Transverse colon (tissue), 4 donors: Measurements from ENCODE around the gene HPSE2. TPM values are rescaled to one million over a fixed set of nuclear protein-coding genes. Genes with fewer than 3 reads are reported as not detected.

ENCODE experiments used
- DNase-seq: peaks from one replicate; pipeline ENCODE4 v3.0.0-alpha.2; 2019
- H3K27ac ChIP-seq, 4 donors: fragments of 200-600 bp; sonication (generic); 2 replicates each; pipeline ENCODE4 v1.5.1; 2016 to 2018; ENCODE audit warnings: inconsistent platforms in 4 of 4
- H3K27me3 ChIP-seq: fragments of 200-600 bp; sonication (generic); 2 replicates; pipeline ENCODE4 v1.5.1; 2017; ENCODE audit warnings: inconsistent platforms
- H3K36me3 ChIP-seq, 4 donors: fragments of 200-600 bp; sonication (generic); 2 replicates each; pipeline ENCODE4 v1.5.1; 2017 to 2019; ENCODE audit warnings: inconsistent platforms in 4 of 4
- H3K4me1 ChIP-seq, 4 donors: fragments of 200-600 bp; sonication (generic); 2 replicates each; pipeline ENCODE4 v1.5.1; 2017 to 2020; ENCODE audit warnings: inconsistent platforms in 4 of 4
- H3K4me3 ChIP-seq, 4 donors: fragments of 200-600 bp; sonication (generic); 1 replicate in 1 of 4; 2 replicates in 3 of 4; pipeline versions ENCODE4 v1.5.1 to v1.6.1; 2017 to 2019; ENCODE audit warnings: inconsistent platforms in 4 of 4
- H3K9me3 ChIP-seq, 2 donors: fragments of 200-600 bp; sonication (generic); 2 replicates each; pipeline ENCODE4 v1.5.1; 2017 to 2019; ENCODE audit warnings: inconsistent platforms in 2 of 2
- EP300 ChIP-seq: sonication (generic); formaldehyde crosslinking; IDR thresholded peaks from one replicate; pipeline ENCODE4 v1.6.1; 2017; ENCODE audit warnings: antibody characterized with exemption, low read depth
- POLR2A ChIP-seq: fragments of 450-650 bp; IDR thresholded peaks from one replicate; pipeline ENCODE4 v1.6.1; 2016; ENCODE audit warnings: antibody characterized with exemption, mild to moderate bottlenecking, moderate library complexity
- POLR2AphosphoS5 ChIP-seq, 3 donors: sonication (generic); formaldehyde crosslinking; IDR thresholded peaks; one replicate each; pipeline ENCODE4 v1.6.1; 2016; ENCODE audit warnings: antibody characterized with exemption in 3 of 3
- WGBS, 2 donors: methylation state at CpG; one replicate each; pipeline ENCODE4 v1.1.5; 2018; ENCODE audit warnings: low coverage in 1 of 2; 5-methylcytosine and 5-hydroxymethylcytosine counted together
- in situ Hi-C, 4 donors: fragments of 200-750 bp; cut with MboI; loops; one replicate each; pipeline versions ENCODE4 v1.15.0 to v1.15.1; 2017; ENCODE audit warnings: low sequenced_read_pairs in 3 of 4, low pct_ligation_motif_present in 1 of 4, low pct_unique_long_range_greater_than_20kb in 1 of 4
- intact Hi-C: fragments of 100-400 bp; cut with DNase I; formaldehyde crosslinking; loops from one replicate; pipeline ENCODE4 v1.15.1; 2023; ENCODE audit warnings: low total_unique reads
- total RNA-seq, 4 donors: library from RNA; depleted of rRNA; stranded (reverse); fragments of >200 nt; gene quantifications; one replicate each; pipeline ENCODE4 v1.1.0, GENCODE V29; 2016
- TF ChIP-seq, protein P1 (sequence below), 5 experiments: fragments of 200-600 bp in 3 of 5; fragments of 450-650 bp in 2 of 5; sonication (generic) in 3 of 5; IDR thresholded peaks; 1 replicate in 2 of 5; 2 replicates in 3 of 5; pipeline ENCODE4 v1.5.1; 2016 to 2017; ENCODE audit warnings: antibody characterized with exemption in 5 of 5, inconsistent platforms in 3 of 5, mild to moderate bottlenecking in 2 of 5, moderate library complexity in 1 of 5

The HPSE2 gene
- total RNA-seq, 4 donors from 2014 or later, result 2.2 to 3.0 TPM; not detected in 2

DNA sequence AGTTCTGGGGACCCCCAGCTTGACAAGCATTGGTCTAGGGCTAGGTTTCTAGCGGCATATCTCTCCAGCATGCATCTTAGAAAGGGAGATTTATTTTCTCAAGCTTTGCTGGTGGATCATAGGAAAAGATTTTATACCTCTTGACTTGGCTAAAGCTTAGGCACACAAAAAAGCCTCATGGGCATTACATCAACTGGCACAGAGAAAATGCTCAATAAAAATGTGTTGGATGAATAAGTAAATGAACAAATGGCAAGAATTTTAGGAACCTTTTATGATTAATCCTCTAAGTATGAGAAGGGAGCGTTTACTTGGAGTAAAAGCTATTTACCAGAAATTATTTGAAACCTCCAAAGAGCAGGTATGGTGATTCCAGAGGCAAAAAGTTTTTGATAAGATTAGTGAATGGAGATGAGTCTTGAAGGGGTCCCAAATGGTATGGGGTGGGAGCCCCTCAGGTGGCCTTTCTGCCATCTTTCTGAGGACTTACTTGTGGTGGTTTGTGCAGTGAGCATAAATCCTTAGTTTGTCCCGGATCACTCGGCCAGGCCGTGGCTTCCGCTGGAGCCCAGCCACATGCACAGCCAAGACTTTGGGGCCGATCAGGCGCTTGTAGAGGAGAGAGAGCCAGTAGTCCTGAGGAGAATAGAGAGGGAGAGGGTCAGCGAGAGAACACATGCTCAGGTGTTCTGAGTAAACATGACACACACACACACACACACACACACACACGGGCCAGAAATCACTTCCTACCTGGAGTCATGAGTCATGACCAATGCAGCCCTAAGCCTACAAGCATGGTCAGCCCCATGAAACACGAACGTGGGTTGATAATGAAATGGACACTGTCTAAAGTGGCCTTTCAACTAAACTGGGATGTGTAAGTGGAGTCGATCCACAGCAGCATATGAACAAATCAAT is 745.8 kb downstream of the HPSE2 start:
- Histone ChIP-seq H3K27ac (no peak overlapping the region), H3K4me1 (no peaks in the 10 kb centered on the region), H3K9me3 (peaks cover under 1 to 1% of the 10 kb centered on the region in 2 donors), H3K27me3 (no peaks in the 10 kb centered on the region), H3K36me3 (no peaks in the 10 kb centered on the region), H3K4me3 (no peak overlapping the region)
- 77 to 84% methylated on average over 4 to 13 of the region's 13 CpGs for WGBS, 2 donors
- in situ Hi-C loops (no loop called here), intact Hi-C loops (no loop called here)
- DNase-seq, result no peak
- no peak for TF ChIP-seq POLR2A
- TF ChIP-seq, protein P1, sequence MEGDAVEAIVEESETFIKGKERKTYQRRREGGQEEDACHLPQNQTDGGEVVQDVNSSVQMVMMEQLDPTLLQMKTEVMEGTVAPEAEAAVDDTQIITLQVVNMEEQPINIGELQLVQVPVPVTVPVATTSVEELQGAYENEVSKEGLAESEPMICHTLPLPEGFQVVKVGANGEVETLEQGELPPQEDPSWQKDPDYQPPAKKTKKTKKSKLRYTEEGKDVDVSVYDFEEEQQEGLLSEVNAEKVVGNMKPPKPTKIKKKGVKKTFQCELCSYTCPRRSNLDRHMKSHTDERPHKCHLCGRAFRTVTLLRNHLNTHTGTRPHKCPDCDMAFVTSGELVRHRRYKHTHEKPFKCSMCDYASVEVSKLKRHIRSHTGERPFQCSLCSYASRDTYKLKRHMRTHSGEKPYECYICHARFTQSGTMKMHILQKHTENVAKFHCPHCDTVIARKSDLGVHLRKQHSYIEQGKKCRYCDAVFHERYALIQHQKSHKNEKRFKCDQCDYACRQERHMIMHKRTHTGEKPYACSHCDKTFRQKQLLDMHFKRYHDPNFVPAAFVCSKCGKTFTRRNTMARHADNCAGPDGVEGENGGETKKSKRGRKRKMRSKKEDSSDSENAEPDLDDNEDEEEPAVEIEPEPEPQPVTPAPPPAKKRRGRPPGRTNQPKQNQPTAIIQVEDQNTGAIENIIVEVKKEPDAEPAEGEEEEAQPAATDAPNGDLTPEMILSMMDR (IDR thresholded peaks at IDR 0.05), result no peak

DNA sequence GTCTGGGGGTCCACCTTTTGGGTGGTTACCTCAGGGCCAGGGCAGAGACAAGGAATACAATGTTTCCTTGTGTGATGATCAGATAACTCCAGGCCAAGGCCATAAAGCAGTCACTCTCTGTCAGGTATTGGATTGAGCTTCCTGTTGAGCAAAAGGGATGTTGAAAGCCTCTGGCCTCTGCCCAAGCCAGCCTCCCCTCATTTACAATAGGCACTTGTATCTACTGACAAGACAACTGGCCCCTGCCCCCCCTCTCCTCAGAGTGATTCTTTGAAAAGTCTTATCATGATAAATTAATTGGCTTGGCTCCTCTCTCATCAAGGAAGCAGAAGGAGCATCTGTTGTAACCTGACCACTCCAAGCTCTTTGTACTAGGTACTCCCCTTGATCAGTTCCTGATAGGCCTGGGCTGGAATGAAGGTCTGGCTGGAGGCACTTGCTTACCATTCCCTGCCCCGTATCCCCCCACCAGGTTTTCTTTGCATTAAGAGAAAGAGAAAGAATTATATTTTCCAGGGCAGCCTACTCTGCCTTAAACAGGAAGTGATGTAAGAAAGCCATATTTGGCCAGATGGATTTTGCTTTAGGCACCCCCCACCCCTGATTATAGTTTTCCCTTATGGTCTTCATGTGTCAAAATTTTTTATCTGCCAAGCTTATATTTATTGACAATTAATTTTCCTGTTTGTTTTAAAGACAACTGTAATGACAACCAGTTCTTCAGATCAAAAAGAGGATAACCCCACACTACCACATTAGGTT is 746.8 kb downstream of the HPSE2 start:
- no peak for TF ChIP-seq EP300
- no peak for TF ChIP-seq POLR2AphosphoS5 (IDR thresholded peaks at IDR 0.05)
- TF ChIP-seq POLR2A, result no peak
- TF ChIP-seq, protein P1 (IDR thresholded peaks at IDR 0.05), result no peak
- WGBS, 2 donors, result 86 to 100% methylated on average over 1 of the region's 1 CpG
- H3K4me3 ChIP-seq, result no peak overlapping the region
- DNase-seq, result no peak
- H3K36me3 ChIP-seq, result no peaks in the 10 kb centered on the region
- H3K27me3 ChIP-seq, result no peaks in the 10 kb centered on the region
- no peaks in the 10 kb centered on the region for H3K9me3 ChIP-seq
- no peak overlapping the region for H3K27ac ChIP-seq
- no peaks in the 10 kb centered on the region for H3K4me1 ChIP-seq
- intact Hi-C loops, result no loop called here
- in situ Hi-C loops, result no loop called here

GRCh38 chr10:98487649-98488048 is 748.0 kb downstream of the HPSE2 start:
- DNase-seq, result no peak
- in situ Hi-C loops, result no loop called here
- TF ChIP-seq, protein P1 (IDR thresholded peaks at IDR 0.05), result no peak
- TF ChIP-seq POLR2AphosphoS5 (IDR thresholded peaks at IDR 0.05), result no peak
- no peak for TF ChIP-seq POLR2A
- TF ChIP-seq EP300, result no peak
- 93 to 100% methylated on average over 2 to 3 of the region's 3 CpGs for WGBS, 2 donors
- Histone ChIP-seq H3K4me1 (no peaks in the 10 kb centered on the region), H3K4me3 (no peak overlapping the region), H3K27ac (no peak overlapping the region), H3K27me3 (no peaks in the 10 kb centered on the region), H3K9me3 (no peaks in the 10 kb centered on the region), H3K36me3 (no peaks in the 10 kb centered on the region)
- intact Hi-C loops, result no loop called here

DNA sequence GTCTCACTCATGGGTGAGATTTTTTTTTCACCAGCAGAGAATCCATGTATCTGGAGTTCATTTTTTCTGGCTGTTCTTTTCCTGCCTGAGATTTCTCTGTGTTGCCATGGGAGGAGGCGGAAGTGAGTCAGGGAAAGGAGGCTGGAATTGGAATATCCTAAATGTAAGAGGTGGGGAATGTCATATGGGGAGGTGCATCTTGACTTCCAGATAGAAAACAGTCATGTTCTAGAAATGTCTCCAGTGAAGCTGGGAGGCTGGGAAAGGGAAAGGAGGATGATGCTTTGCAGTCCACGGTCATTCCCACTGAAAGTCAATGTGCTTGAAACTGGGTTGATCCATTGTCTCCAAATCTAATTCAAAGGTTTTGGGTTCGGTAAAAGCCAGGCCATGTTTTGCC is 749.2 kb downstream of the HPSE2 start:
- in situ Hi-C loops (no loop called here), intact Hi-C loops (no loop called here)
- no peak overlapping the region for H3K27ac ChIP-seq
- no peaks in the 10 kb centered on the region for H3K36me3 ChIP-seq
- no peaks in the 10 kb centered on the region for H3K4me1 ChIP-seq
- no peak for DNase-seq
- TF ChIP-seq, protein P1 (IDR thresholded peaks at IDR 0.05), result no peak
- no peak for TF ChIP-seq EP300
- TF ChIP-seq POLR2A, result no peak
- no peak for TF ChIP-seq POLR2AphosphoS5 (IDR thresholded peaks at IDR 0.05)
- H3K27me3 ChIP-seq, result no peaks in the 10 kb centered on the region
- H3K4me3 ChIP-seq, result no peak overlapping the region
- 91 to 100% methylated on average over 3 of the region's 3 CpGs for WGBS, 2 donors
- no peaks in the 10 kb centered on the region for H3K9me3 ChIP-seq
